ENCODE results near the gene LPP.

Gene LPP

GRCh38 chr3:188692700-188693099, 538.7 kb downstream of the LPP start:
- H3K27ac ChIP-seq = no peak overlapping the region
- TF ChIP-seq CTCF (conservative IDR thresholded peaks at IDR 0.05; ENCODE audit: low read depth) = no peak
- ChIA-PET POLR2A (ENCODE audit: low non-redundant PET) (no interaction called here), CTCF (no interaction called here)
- DNase-seq (ENCODE audit: low spot score) = no peak

GRCh38 chr3:188693435-188693834, 539.5 kb downstream of the LPP start:
- no peak overlapping the region for H3K27ac ChIP-seq
- no peak for TF ChIP-seq CTCF (conservative IDR thresholded peaks at IDR 0.05; ENCODE audit: low read depth)
- ChIA-PET CTCF (interaction anchor here (0.6 kb wide), 1 partner anchor 44 kb away, joined by 3 read pairs; no protein-coding TSS in a partner anchor), POLR2A (ENCODE audit: low non-redundant PET) (no interaction called here)
- DNase-seq (ENCODE audit: low spot score) = no peak

GRCh38 chr3:188695241-188695640, 541.3 kb downstream of the LPP start:
- H3K27ac ChIP-seq = no peak overlapping the region
- no peak for TF ChIP-seq CTCF (conservative IDR thresholded peaks at IDR 0.05; ENCODE audit: low read depth)
- CTCF ChIA-PET = no interaction called here
- POLR2A ChIA-PET (ENCODE audit: low non-redundant PET) = no interaction called here
- DNase-seq (ENCODE audit: low spot score) = peak; percentile 57

DNA sequence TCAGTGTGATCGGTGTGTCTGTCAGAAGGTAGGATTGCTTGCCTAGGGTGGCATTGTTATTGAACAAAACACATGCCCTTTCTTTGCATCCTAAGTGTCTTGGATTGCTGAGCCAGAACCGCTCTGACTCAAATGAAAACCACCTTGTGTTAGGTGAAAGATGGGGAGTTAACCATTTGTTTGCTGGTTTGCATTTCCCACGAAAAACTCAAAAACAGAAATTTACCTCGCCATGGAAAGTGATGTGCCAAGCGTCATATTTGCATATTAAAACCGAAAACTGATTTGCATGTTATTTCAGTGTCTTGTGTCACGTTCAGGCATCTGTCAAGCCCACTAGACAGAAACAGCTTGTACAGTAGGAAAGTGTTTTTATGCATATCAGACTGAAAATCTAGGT, 543.2 kb downstream of the LPP start:
- H3K27ac ChIP-seq = no peak overlapping the region
- ChIA-PET POLR2A (ENCODE audit: low non-redundant PET) (no interaction called here), CTCF (no interaction called here)
- no peak for DNase-seq (ENCODE audit: low spot score)
- no peak for TF ChIP-seq CTCF (conservative IDR thresholded peaks at IDR 0.05; ENCODE audit: low read depth)

DNA sequence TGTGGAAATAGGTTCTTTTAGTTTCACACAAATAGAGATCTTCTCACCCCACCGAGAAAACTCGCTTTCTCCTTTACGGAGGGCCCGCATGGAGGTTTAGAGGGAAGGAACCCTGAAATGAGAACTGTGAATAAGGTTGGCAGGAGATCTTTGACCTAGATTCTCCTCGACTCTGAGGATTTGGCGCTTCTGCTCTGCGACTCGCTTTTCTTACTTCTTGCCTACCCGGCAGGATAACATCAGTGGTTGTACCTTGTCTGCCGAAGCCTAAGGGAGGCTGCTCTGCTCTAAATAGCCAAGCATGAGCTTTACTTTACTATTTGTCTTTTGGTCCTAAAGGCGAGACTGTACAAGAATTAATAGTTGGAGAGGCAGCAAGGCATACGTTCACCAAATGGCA, 544.5 kb downstream of the LPP start:
- POLR2A ChIA-PET (ENCODE audit: low non-redundant PET) = no interaction called here
- no peak overlapping the region for H3K27ac ChIP-seq
- CTCF ChIA-PET = no interaction called here
- no peak for TF ChIP-seq CTCF (conservative IDR thresholded peaks at IDR 0.05; ENCODE audit: low read depth)
- DNase-seq (ENCODE audit: low spot score) = no peak

- no peak overlapping the region for H3K27ac ChIP-seq
- DNase-seq (ENCODE audit: low spot score) = no peak
- ChIA-PET POLR2A (ENCODE audit: low non-redundant PET) (no interaction called here), CTCF (interaction anchor here (0.6 kb wide), 1 partner anchor 48 kb away, joined by 3 read pairs; no protein-coding TSS in a partner anchor)
- no peak for TF ChIP-seq CTCF (conservative IDR thresholded peaks at IDR 0.05; ENCODE audit: low read depth)
Observed at GRCh38 chr3:188700501-188700900, 546.5 kb downstream of the LPP start.

DNA sequence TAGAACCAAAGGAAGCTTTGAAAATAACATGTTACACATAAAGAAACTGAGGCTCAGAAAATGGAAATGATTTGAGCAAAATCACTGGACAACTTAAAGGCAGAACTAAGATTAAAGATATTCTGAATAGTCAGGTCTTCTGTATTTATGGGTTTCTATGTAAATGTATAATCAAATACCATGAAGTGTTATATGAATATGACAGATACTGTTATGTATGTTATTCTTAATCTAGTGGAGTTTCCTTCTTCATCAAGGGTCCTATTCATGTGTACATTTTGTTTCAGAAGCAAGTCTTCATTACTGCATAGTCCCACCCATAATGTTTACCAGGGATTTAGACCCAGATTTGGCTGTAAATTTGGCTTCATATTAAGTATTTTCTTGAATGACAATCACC, 547.0 kb downstream of the LPP start:
- H3K27ac ChIP-seq = no peak overlapping the region
- CTCF ChIA-PET = interaction anchor here (0.6 kb wide), 1 partner anchor 1786 kb away, joined by 3 read pairs; no protein-coding TSS in a partner anchor
- POLR2A ChIA-PET (ENCODE audit: low non-redundant PET) = no interaction called here
- no peak for DNase-seq (ENCODE audit: low spot score)
- TF ChIP-seq CTCF (conservative IDR thresholded peaks at IDR 0.05; ENCODE audit: low read depth) = no peak
